Ammon's horn (tissue), 1 donor: ENCODE results near the gene MISP.

Experiments
- DNase-seq: peaks from one replicate; pipeline ENCODE4 v3.0.0-alpha.2; 2016; ENCODE audit warnings: low spot score

Gene MISP

GRCh38 chr19:772730-773436, 22.0 kb downstream of the MISP start:
- no peak for DNase-seq

GRCh38 chr19:776549-776948, 25.6 kb downstream of the MISP start:
- no peak for DNase-seq

GRCh38 chr19:778910-779653, 28.2 kb downstream of the MISP start:
- DNase-seq = no peak

- no peak for DNase-seq
Observed at GRCh38 chr19:780935-781334, 30.0 kb downstream of the MISP start.

- DNase-seq = no peak
Observed at GRCh38 chr19:781800-782184, 30.9 kb downstream of the MISP start.

- DNase-seq = no peak
Observed at GRCh38 chr19:782185-782877, 31.4 kb downstream of the MISP start.

- DNase-seq = no peak
Observed at GRCh38 chr19:782878-783668, 32.2 kb downstream of the MISP start.

GRCh38 chr19:784541-784940, 33.6 kb downstream of the MISP start:
- DNase-seq = no peak

- no peak for DNase-seq
Observed at GRCh38 chr19:787536-787935, 36.6 kb downstream of the MISP start.

- DNase-seq = no peak
Observed at GRCh38 chr19:788686-788982, 37.7 kb downstream of the MISP start.

GRCh38 chr19:788983-789700, 38.2 kb downstream of the MISP start:
- DNase-seq = no peak

- no peak for DNase-seq
Observed at GRCh38 chr19:789701-790060, 38.8 kb downstream of the MISP start.

GRCh38 chr19:791007-791566, 40.2 kb downstream of the MISP start:
- no peak for DNase-seq

GRCh38 chr19:791567-792305, 40.8 kb downstream of the MISP start:
- DNase-seq = no peak

GRCh38 chr19:792306-792885, 41.5 kb downstream of the MISP start:
- DNase-seq = no peak

GRCh38 chr19:793806-794205, 42.9 kb downstream of the MISP start:
- DNase-seq = no peak

GRCh38 chr19:795073-795611, 44.2 kb downstream of the MISP start:
- no peak for DNase-seq

GRCh38 chr19:795691-796581, 45.0 kb downstream of the MISP start:
- DNase-seq = no peak
